NT2/D1 (cell line): ENCODE data around the gene SIRT3.

Source experiments
- DNase-seq: peaks from one replicate; pipeline ENCODE4 v3.0.0-alpha.2; 2011; ENCODE audit warnings: low read depth, low spot score
- H3K27me3 ChIP-seq: 2 replicates; pipeline ENCODE4 v1.6.0; 2011; ENCODE audit warnings: mild to moderate bottlenecking; ENCODE audit not compliant: insufficient read length, insufficient read depth
- H3K36me3 ChIP-seq: 2 replicates; pipeline ENCODE4 v1.6.1; 2011; ENCODE audit warnings: mild to moderate bottlenecking, low read length, mixed read lengths; ENCODE audit not compliant: insufficient read depth, insufficient read length
- H3K4me1 ChIP-seq: 2 replicates; pipeline ENCODE4 v1.5.1; 2011; ENCODE audit not compliant: insufficient read depth, insufficient read length
- H3K4me3 ChIP-seq: 2 replicates; pipeline ENCODE4 v1.5.1; 2011; ENCODE audit warnings: low read depth; ENCODE audit not compliant: insufficient read length
- H3K9ac ChIP-seq: 2 replicates; pipeline ENCODE4 v1.6.0; 2011; ENCODE audit warnings: low read depth; ENCODE audit not compliant: insufficient read length
- H3K9me3 ChIP-seq: 2 replicates; pipeline ENCODE4 v1.5.1; 2011; ENCODE audit warnings: mild to moderate bottlenecking, low read length; ENCODE audit not compliant: insufficient read depth
- SUZ12 ChIP-seq: IDR thresholded peaks from 2 replicates; pipeline ENCODE4 v1.6.1; 2011; ENCODE audit not compliant: insufficient read length, insufficient read depth; ENCODE audit errors: extremely low read depth
- YY1 ChIP-seq: IDR thresholded peaks from 2 replicates; pipeline ENCODE4 v1.6.1; 2011; ENCODE audit not compliant: insufficient read length, insufficient read depth
- ZNF274 ChIP-seq: IDR thresholded peaks from 2 replicates; pipeline ENCODE4 v1.6.1; 2011; ENCODE audit warnings: mild to moderate bottlenecking, low read depth, low read length

The SIRT3 gene

GRCh38 chr11:210803-211180 is 25.4 kb downstream of the SIRT3 start:
- no peak for DNase-seq
- H3K27me3 ChIP-seq: no peaks in the 10 kb centered on the region
- H3K4me1 ChIP-seq: peaks cover 24% of the 10 kb centered on the region
- no peak overlapping the region for H3K4me3 ChIP-seq
- peak overlapping the region; percentile 16 for H3K9ac ChIP-seq
- peaks cover 72% of the 10 kb centered on the region for H3K36me3 ChIP-seq
- no peaks in the 10 kb centered on the region for H3K9me3 ChIP-seq
- TF ChIP-seq YY1 (no peak), SUZ12 (no peak), ZNF274 (no peak)

GRCh38 chr11:210122-210802 is 25.9 kb downstream of the SIRT3 start:
- DNase-seq: peak; percentile 22
- Histone ChIP-seq H3K9ac (peak overlapping the region; percentile 92), H3K4me3 (peak overlapping the region; percentile 85)

GRCh38 chr11:209275-210121 is 26.6 kb downstream of the SIRT3 start:
- TF ChIP-seq ZNF274 (no peak), YY1 (no peak), SUZ12 (no peak)
- Histone ChIP-seq H3K4me3 (peak overlapping the region; percentile 85), H3K9ac (peak overlapping the region; percentile 92), H3K4me1 (peaks cover 28% of the 10 kb centered on the region), H3K27me3 (no peaks in the 10 kb centered on the region), H3K36me3 (peaks cover 72% of the 10 kb centered on the region), H3K9me3 (no peaks in the 10 kb centered on the region)
- DNase-seq: no peak

More at GRCh38 chr11:210122-210802, 25.9 kb downstream of the SIRT3 start:
- Histone ChIP-seq H3K27me3 (no peaks in the 10 kb centered on the region), H3K9me3 (no peaks in the 10 kb centered on the region), H3K4me1 (peaks cover 28% of the 10 kb centered on the region), H3K36me3 (peaks cover 72% of the 10 kb centered on the region)
- TF ChIP-seq YY1 (no peak), SUZ12 (no peak), ZNF274 (no peak)

GRCh38 chr11:208917-209260 is 27.3 kb downstream of the SIRT3 start:
- TF ChIP-seq SUZ12 (no peak), YY1 (no peak), ZNF274 (no peak)
- Histone ChIP-seq H3K36me3 (peaks cover 72% of the 10 kb centered on the region), H3K9me3 (no peaks in the 10 kb centered on the region), H3K27me3 (no peaks in the 10 kb centered on the region), H3K4me3 (peak overlapping the region; percentile 85), H3K4me1 (peaks cover 26% of the 10 kb centered on the region), H3K9ac (peak overlapping the region; percentile 93)
- no peak for DNase-seq

GRCh38 chr11:208181-208916 is 27.8 kb downstream of the SIRT3 start:
- Histone ChIP-seq H3K4me3 (peak overlapping the region; percentile 85), H3K9me3 (no peaks in the 10 kb centered on the region), H3K9ac (peak overlapping the region; percentile 93), H3K4me1 (peaks cover 30% of the 10 kb centered on the region), H3K27me3 (no peaks in the 10 kb centered on the region), H3K36me3 (peaks cover 72% of the 10 kb centered on the region)
- TF ChIP-seq YY1 (no peak), ZNF274 (no peak), SUZ12 (no peak)
- peak; percentile 50 for DNase-seq

GRCh38 chr11:207863-208180 is 28.3 kb downstream of the SIRT3 start:
- H3K4me1 ChIP-seq: peaks cover 28% of the 10 kb centered on the region
- no peak for DNase-seq
- H3K9me3 ChIP-seq: no peaks in the 10 kb centered on the region
- peak overlapping the region; percentile 93 for H3K9ac ChIP-seq
- H3K36me3 ChIP-seq: peaks cover 72% of the 10 kb centered on the region
- no peaks in the 10 kb centered on the region for H3K27me3 ChIP-seq
- H3K4me3 ChIP-seq: peak overlapping the region; percentile 85
- TF ChIP-seq ZNF274: no peak
- no peak for TF ChIP-seq SUZ12
- no peak for TF ChIP-seq YY1
